Stimulated activated CD8-positive, alpha-beta memory T cell treated with anti-CD3 and anti-CD28 coated beads, Interleukin-15, amount 100 ng/mL, for 48 hours (primary cell): Measurements from ENCODE around the gene FGF14.
"Not testable (repeated sequence)": the region's sequence is repeated elsewhere in the genome, so short reads cannot be mapped to it uniquely, and the experiment has no call there.

Source experiments
- DNase-seq, 2 donors: peaks; one replicate each; pipeline ENCODE4 v3.0.0-alpha.2; 2020; ENCODE audit warnings: low read depth in 2 of 2

Gene FGF14

GRCh38 chr13:101868585-101869469 lies 533.0 kb downstream of the FGF14 start:
- no peak for DNase-seq

GRCh38 chr13:101866889-101867581 lies 534.8 kb downstream of the FGF14 start:
- no peak for DNase-seq

GRCh38 chr13:101858860-101859259 lies 543.0 kb downstream of the FGF14 start:
- DNase-seq: no peak

GRCh38 chr13:101846701-101847100 lies 555.1 kb downstream of the FGF14 start:
- no peak for DNase-seq

- DNase-seq: no peak
Measured at GRCh38 chr13:101846249-101846648, 555.6 kb downstream of the FGF14 start.

- DNase-seq: no peak
Measured at GRCh38 chr13:101845245-101846020, 556.4 kb downstream of the FGF14 start.

GRCh38 chr13:101841698-101842097 lies 560.1 kb downstream of the FGF14 start:
- DNase-seq: no peak

GRCh38 chr13:101838323-101838722 lies 563.5 kb downstream of the FGF14 start:
- no peak for DNase-seq

- DNase-seq: not testable (repeated sequence)
Measured at GRCh38 chr13:101837778-101838177, 564.1 kb downstream of the FGF14 start.

GRCh38 chr13:101837288-101837687 lies 564.6 kb downstream of the FGF14 start:
- DNase-seq: no peak

GRCh38 chr13:101835920-101836319 lies 565.9 kb downstream of the FGF14 start:
- DNase-seq: no peak

- no peak for DNase-seq
Measured at GRCh38 chr13:101833671-101834070, 568.2 kb downstream of the FGF14 start.

GRCh38 chr13:101830035-101830434 lies 571.8 kb downstream of the FGF14 start:
- DNase-seq: no peak

- DNase-seq: no peak
Measured at GRCh38 chr13:101829484-101829883, 572.4 kb downstream of the FGF14 start.

- no peak for DNase-seq
Measured at GRCh38 chr13:101828119-101828518, 573.7 kb downstream of the FGF14 start.

GRCh38 chr13:101817898-101818297 lies 584.0 kb downstream of the FGF14 start:
- DNase-seq: no peak

- no peak for DNase-seq
Measured at GRCh38 chr13:101811881-101812280, 590.0 kb downstream of the FGF14 start.

GRCh38 chr13:101811284-101811839 lies 590.5 kb downstream of the FGF14 start:
- DNase-seq: no peak

- no peak for DNase-seq
Measured at GRCh38 chr13:101799196-101799595, 602.7 kb downstream of the FGF14 start.

GRCh38 chr13:101798437-101798836 lies 603.4 kb downstream of the FGF14 start:
- no peak for DNase-seq

- DNase-seq: no peak
Measured at GRCh38 chr13:101795460-101795859, 606.4 kb downstream of the FGF14 start.

- no peak for DNase-seq
Measured at GRCh38 chr13:101795025-101795424, 606.8 kb downstream of the FGF14 start.
